ENCODE measurements around the gene PEX19. TPM values are rescaled to one million over a fixed set of nuclear protein-coding genes. Genes with fewer than 3 reads are reported as not detected.
"Not testable (repeated sequence)": the region's sequence is repeated elsewhere in the genome, so short reads cannot be mapped to it uniquely, and the experiment has no call there.

Gene PEX19
- 43.9 and 46.4 TPM in 2 replicates for total RNA-seq

GRCh38 chr1:160284782-160285344, at the start of gene PEX19:
TSS of gene PEX19 (minus strand) at chr1:160285133. CDS start at chr1:160285124, 9 bp downstream.
- intact Hi-C loops (cut with micrococcal nuclease): loop anchor here (1.0 to 2.0 kb wide), 2 partner anchors 23 to 58 kb away; partner anchors contain the start of genes COPA, DCAF8 and NCSTN

- intact Hi-C loops (cut with micrococcal nuclease): no loop called here
Measured at GRCh38 chr1:160332516-160332915, 47.6 kb upstream of the PEX19 start.

- intact Hi-C loops (cut with micrococcal nuclease): no loop called here
Measured at GRCh38 chr1:160330119-160330518, 45.2 kb upstream of the PEX19 start.

GRCh38 chr1:160328184-160328583, 43.3 kb upstream of the PEX19 start:
- intact Hi-C loops (cut with micrococcal nuclease): no loop called here

- intact Hi-C loops (cut with micrococcal nuclease): no loop called here
Measured at GRCh38 chr1:160326418-160326817, 41.5 kb upstream of the PEX19 start.

- intact Hi-C loops (cut with micrococcal nuclease): no loop called here
Measured at GRCh38 chr1:160325252-160325651, 40.3 kb upstream of the PEX19 start.

GRCh38 chr1:160322831-160323230, 37.9 kb upstream of the PEX19 start:
- intact Hi-C loops (cut with micrococcal nuclease): no loop called here

- intact Hi-C loops (cut with micrococcal nuclease): no loop called here
Measured at GRCh38 chr1:160315359-160315758, 30.4 kb upstream of the PEX19 start.

GRCh38 chr1:160309571-160309970, 24.6 kb upstream of the PEX19 start:
- intact Hi-C loops (cut with micrococcal nuclease): no loop called here

GRCh38 chr1:160309185-160309557, 24.2 kb upstream of the PEX19 start:
- intact Hi-C loops (cut with micrococcal nuclease): no loop called here

GRCh38 chr1:160308451-160309184, 23.7 kb upstream of the PEX19 start:
- intact Hi-C loops (cut with micrococcal nuclease): no loop called here

GRCh38 chr1:160307118-160307791, 22.3 kb upstream of the PEX19 start:
- intact Hi-C loops (cut with micrococcal nuclease): no loop called here

- intact Hi-C loops (cut with micrococcal nuclease): no loop called here
Measured at GRCh38 chr1:160300173-160300572, 15.2 kb upstream of the PEX19 start.

- intact Hi-C loops (cut with micrococcal nuclease): no loop called here
Measured at GRCh38 chr1:160296036-160296435, 11.1 kb upstream of the PEX19 start.

GRCh38 chr1:160293020-160293968, 8.4 kb upstream of the PEX19 start:
- intact Hi-C loops (cut with micrococcal nuclease): no loop called here

- intact Hi-C loops (cut with micrococcal nuclease): loop anchor here (1.0 kb wide), 2 partner anchors 98 to 190 kb away; no protein-coding TSS in a partner anchor
Measured at GRCh38 chr1:160291248-160292220, 6.6 kb upstream of the PEX19 start.

- intact Hi-C loops (cut with micrococcal nuclease): not testable (repeated sequence)
Measured at GRCh38 chr1:160287769-160288168, 2.8 kb upstream of the PEX19 start.

GRCh38 chr1:160285506-160285905, 573 bp upstream of the PEX19 start:
- intact Hi-C loops (cut with micrococcal nuclease): loop anchor here (1.0 to 2.0 kb wide), 2 partner anchors 23 to 57 kb away; partner anchors contain the start of genes COPA, DCAF8 and NCSTN

GRCh38 chr1:160284220-160284781, 632 bp downstream of the PEX19 start:
- intact Hi-C loops (cut with micrococcal nuclease): loop anchor here (2.0 kb wide), 1 partner anchor 58 kb away; the partner anchor contains the start of genes COPA and NCSTN

Measured in T-helper 2 cell treated with Interferon-gamma antibody and Interleukin-4, amounts not matched to agents 100 ng/mL and 5 ng/mL, for 36 hours (primary cell).